ENCODE data around the gene KCNIP3.
"Not testable (repeated sequence)": the region's sequence is repeated elsewhere in the genome, so short reads cannot be mapped to it uniquely, and the experiment has no call there.

The KCNIP3 gene

DNA sequence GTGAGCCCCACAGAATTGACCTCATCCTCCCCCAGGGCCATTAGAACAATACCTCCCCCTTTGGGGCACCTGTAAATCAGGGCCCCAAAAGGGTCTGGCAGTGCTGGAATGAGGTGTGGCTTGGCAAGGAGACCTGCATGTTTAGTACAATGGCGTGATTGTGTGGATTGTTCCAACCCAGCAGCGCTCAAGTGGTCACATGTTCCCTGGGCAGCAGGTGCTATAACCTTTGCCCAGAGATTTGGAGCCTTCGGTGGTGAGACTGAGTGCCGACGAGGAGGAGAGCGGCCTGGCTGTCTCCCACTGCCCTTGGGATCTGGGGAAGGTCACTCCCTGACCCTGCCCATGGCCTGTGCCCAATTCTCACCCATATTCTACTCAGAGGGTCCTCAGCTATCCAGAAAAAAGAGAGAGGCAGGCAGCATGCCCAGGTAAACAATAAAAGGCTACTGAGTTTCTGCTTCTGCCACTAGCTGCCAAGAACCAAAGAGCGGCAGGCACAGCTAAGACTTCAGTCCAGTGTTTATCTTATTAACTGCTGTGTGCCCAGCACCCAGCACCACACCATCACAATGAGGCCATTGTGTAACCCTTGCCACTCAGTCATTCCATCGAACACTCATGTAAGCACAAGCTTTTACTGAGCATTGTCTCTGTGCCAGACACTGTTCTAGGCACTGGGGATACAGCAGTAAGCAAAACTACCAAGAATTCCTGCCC lies 132.8 kb downstream of the KCNIP3 start:
- not testable (repeated sequence) for H3K79me2 ChIP-seq (ENCODE audit: insufficient read depth, low read depth); H3K36me3 ChIP-seq (ENCODE audit: insufficient read depth); H3K27ac ChIP-seq; H3K9ac ChIP-seq; H2AFZ ChIP-seq (ENCODE audit: low read depth); H4K20me1 ChIP-seq (ENCODE audit: insufficient read depth); H3K4me1 ChIP-seq (ENCODE audit: low read depth, poor library complexity, severe bottlenecking); H3K27me3 ChIP-seq (ENCODE audit: insufficient read depth, low read depth); H3K4me2 ChIP-seq; H3K4me3 ChIP-seq (IDR thresholded peaks at IDR 0.05; ENCODE audit: insufficient read depth, low read depth, low read length)

DNA sequence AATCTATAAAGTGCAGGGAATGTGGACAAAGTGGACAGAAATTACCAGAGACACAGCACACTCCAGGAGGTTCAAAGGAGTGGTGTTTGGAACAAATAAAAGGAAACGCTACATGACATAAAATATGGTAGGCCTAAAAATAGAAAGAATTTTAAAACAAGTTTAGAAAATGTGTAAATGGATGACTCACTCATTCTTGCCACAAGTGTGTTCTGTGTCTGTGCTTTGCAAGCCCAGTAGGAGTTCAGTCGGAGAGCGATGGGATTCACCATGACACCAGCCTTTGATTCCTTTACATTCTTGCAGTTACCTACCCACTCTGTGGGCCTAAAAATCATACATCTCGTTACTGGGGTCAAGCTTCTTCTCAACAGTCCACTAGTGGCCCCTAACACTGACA lies 136.2 kb downstream of the KCNIP3 start:
- H4K20me1 ChIP-seq (ENCODE audit: insufficient read depth); H3K36me3 ChIP-seq (ENCODE audit: insufficient read depth); H3K4me1 ChIP-seq (ENCODE audit: low read depth, poor library complexity, severe bottlenecking); H3K79me2 ChIP-seq (ENCODE audit: insufficient read depth, low read depth); H3K4me2 ChIP-seq; H3K27ac ChIP-seq; H3K27me3 ChIP-seq (ENCODE audit: insufficient read depth, low read depth); H3K4me3 ChIP-seq (IDR thresholded peaks at IDR 0.05; ENCODE audit: insufficient read depth, low read depth, low read length); H2AFZ ChIP-seq (ENCODE audit: low read depth); H3K9ac ChIP-seq: not testable (repeated sequence)

DNA sequence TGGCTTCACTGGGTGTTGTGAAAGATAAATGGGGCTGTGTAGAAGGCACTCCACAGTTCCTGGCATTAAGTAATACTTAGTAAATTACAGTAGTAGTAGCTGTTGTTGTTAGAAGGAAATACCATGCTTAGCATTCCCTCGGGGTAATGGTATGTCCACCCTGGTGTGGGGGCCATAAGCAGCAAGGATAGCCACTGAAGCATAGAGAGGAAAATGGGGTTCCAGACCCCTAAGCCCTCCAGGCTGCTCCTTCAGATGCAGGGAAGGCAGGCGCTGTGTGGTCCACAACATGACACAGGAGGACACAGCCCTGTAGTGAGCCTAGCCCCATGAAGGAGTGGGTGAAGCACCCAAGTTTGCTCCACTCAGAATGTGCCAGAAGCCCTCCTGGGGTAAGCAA lies 136.8 kb downstream of the KCNIP3 start:
- not testable (repeated sequence) for H3K36me3 ChIP-seq (ENCODE audit: insufficient read depth); H3K27me3 ChIP-seq (ENCODE audit: insufficient read depth, low read depth); H3K4me3 ChIP-seq (IDR thresholded peaks at IDR 0.05; ENCODE audit: insufficient read depth, low read depth, low read length); H3K27ac ChIP-seq; H2AFZ ChIP-seq (ENCODE audit: low read depth); H3K9ac ChIP-seq; H4K20me1 ChIP-seq (ENCODE audit: insufficient read depth); H3K79me2 ChIP-seq (ENCODE audit: insufficient read depth, low read depth); H3K4me2 ChIP-seq; H3K4me1 ChIP-seq (ENCODE audit: low read depth, poor library complexity, severe bottlenecking)

DNA sequence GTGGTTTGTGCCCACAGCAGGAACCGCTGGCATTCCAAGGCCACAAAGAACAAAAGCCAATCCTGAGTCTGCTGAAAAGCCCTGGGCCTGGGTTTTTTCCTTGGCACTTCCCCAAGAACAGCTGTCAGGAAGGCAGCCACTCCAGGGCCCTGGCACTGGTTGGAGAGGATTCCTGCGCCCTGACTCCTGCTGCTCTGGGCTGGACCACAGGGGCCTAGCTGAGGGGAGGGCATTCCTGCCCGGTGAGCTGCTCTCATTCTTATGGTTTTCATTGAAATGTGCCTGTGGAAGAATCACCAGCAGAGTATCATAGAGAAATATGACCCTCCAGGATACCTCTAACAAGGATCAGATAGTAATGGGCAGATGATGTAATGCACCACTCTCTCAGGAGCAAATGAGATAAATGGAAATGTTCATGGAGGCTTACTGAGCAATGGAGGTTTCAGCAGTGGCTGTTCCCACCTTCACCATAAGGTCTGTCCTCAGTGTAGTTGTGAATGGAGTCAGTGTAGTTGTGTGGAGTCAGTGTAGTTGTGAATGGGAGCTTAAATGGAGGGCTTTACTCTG lies 137.4 kb downstream of the KCNIP3 start:
- not testable (repeated sequence) for H3K4me2 ChIP-seq; H4K20me1 ChIP-seq (ENCODE audit: insufficient read depth); H3K27ac ChIP-seq; H3K36me3 ChIP-seq (ENCODE audit: insufficient read depth); H2AFZ ChIP-seq (ENCODE audit: low read depth); H3K79me2 ChIP-seq (ENCODE audit: insufficient read depth, low read depth); H3K4me3 ChIP-seq (IDR thresholded peaks at IDR 0.05; ENCODE audit: insufficient read depth, low read depth, low read length); H3K4me1 ChIP-seq (ENCODE audit: low read depth, poor library complexity, severe bottlenecking); H3K9ac ChIP-seq; H3K27me3 ChIP-seq (ENCODE audit: insufficient read depth, low read depth)

DNA sequence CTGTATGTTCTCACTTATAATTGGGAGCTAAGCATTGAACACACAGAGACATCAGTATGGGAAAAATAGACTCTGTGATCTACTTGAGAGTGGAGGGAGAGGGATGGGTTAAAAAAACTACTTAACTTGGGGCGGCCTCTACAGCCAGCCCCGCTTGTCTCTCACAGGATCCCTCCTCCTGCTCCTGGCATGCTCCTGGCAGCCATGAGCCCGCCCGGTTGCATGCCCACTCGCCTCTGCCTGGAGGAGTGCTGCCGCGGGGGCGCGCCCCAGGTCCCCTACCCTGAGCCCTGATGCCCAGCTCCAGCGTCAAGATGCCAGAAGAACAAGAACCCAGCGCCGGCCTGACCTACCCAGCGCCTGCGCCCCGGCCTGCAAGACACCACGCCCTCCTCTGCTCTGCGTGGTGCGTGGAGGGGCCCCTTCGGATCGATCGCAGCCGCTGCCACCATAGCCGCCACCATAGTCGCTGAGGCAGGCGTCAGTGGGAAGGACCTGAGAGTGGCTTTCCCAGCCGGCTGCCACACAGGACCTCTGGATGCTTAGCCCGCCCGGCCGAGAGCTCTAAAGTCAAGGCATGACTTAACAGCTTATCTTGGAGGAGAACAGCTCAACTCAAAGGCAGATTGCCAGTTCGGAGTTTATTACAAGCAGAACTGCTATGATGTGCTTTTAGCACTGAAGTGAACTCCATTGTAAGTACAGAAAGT lies 138.2 kb downstream of the KCNIP3 start:
- not testable (repeated sequence) for H2AFZ ChIP-seq (ENCODE audit: low read depth); H3K27me3 ChIP-seq (ENCODE audit: insufficient read depth, low read depth); H4K20me1 ChIP-seq (ENCODE audit: insufficient read depth); H3K4me2 ChIP-seq; H3K36me3 ChIP-seq (ENCODE audit: insufficient read depth); H3K4me1 ChIP-seq (ENCODE audit: low read depth, poor library complexity, severe bottlenecking); H3K9ac ChIP-seq; H3K27ac ChIP-seq; H3K79me2 ChIP-seq (ENCODE audit: insufficient read depth, low read depth); H3K4me3 ChIP-seq (IDR thresholded peaks at IDR 0.05; ENCODE audit: insufficient read depth, low read depth, low read length)
